Kasumi-1 (cell line): ENCODE data around the gene ZNF407.

Experiments used
- DNase-seq, 2 experiments: peaks; one replicate each; lab custom pipeline; 2025; lab: John Stamatoyannopoulos, UW

ZNF407 gene

GRCh38 chr18:75010689-75011088 lies 413.0 kb downstream of the ZNF407 start:
- no peak for DNase-seq

GRCh38 chr18:75016025-75016717 lies 418.5 kb downstream of the ZNF407 start:
- DNase-seq, result no peak

GRCh38 chr18:75023473-75023872 lies 425.8 kb downstream of the ZNF407 start:
- no peak for DNase-seq

GRCh38 chr18:75024871-75025270 lies 427.2 kb downstream of the ZNF407 start:
- no peak for DNase-seq

- DNase-seq, result no peak
These were observed 427.9 kb downstream of the ZNF407 start for GRCh38 chr18:75025573-75025972.

GRCh38 chr18:75029481-75029880 lies 431.8 kb downstream of the ZNF407 start:
- no peak for DNase-seq

- no peak for DNase-seq
These were observed 434.1 kb downstream of the ZNF407 start for GRCh38 chr18:75031717-75032317.

GRCh38 chr18:75033516-75033915 lies 435.8 kb downstream of the ZNF407 start:
- DNase-seq, result no peak

GRCh38 chr18:75034937-75035336 lies 437.3 kb downstream of the ZNF407 start:
- no peak for DNase-seq

- no peak for DNase-seq
These were observed 438.3 kb downstream of the ZNF407 start for GRCh38 chr18:75035928-75036327.

GRCh38 chr18:75036917-75037688 lies 439.4 kb downstream of the ZNF407 start:
- DNase-seq, result no peak

GRCh38 chr18:75037689-75037955 lies 440.0 kb downstream of the ZNF407 start:
- DNase-seq, result no peak

- peak in 1 of 2 experiments; percentile 3 for DNase-seq
These were observed 443.9 kb downstream of the ZNF407 start for GRCh38 chr18:75041586-75041985.

GRCh38 chr18:75043478-75043877 lies 445.8 kb downstream of the ZNF407 start:
- no peak for DNase-seq

GRCh38 chr18:75044296-75044695 lies 446.6 kb downstream of the ZNF407 start:
- no peak for DNase-seq

GRCh38 chr18:75044791-75045190 lies 447.1 kb downstream of the ZNF407 start:
- no peak for DNase-seq

- DNase-seq, result no peak
These were observed 447.6 kb downstream of the ZNF407 start for GRCh38 chr18:75045272-75045671.

- no peak for DNase-seq
These were observed 449.7 kb downstream of the ZNF407 start for GRCh38 chr18:75047240-75047961.

- no peak for DNase-seq
These were observed 451.2 kb downstream of the ZNF407 start for GRCh38 chr18:75048776-75049454.

GRCh38 chr18:75049455-75049789 lies 451.8 kb downstream of the ZNF407 start:
- no peak for DNase-seq

- no peak for DNase-seq
These were observed 454.1 kb downstream of the ZNF407 start for GRCh38 chr18:75051757-75052156.

GRCh38 chr18:75052475-75052874 lies 454.8 kb downstream of the ZNF407 start:
- no peak for DNase-seq
